GM18951 (cell line): Measurements from ENCODE around the gene RGS8.

Experiments
- POLR2A ChIP-seq: IDR thresholded peaks from 4 replicates; pipeline ENCODE4 v1.6.1; 2011; ENCODE audit warnings: mild to moderate bottlenecking; ENCODE audit not compliant: insufficient read length, insufficient read depth; ENCODE audit errors: extremely low read depth
- in situ Hi-C: fragments of 300-500 bp; cut with MboI; formaldehyde crosslinking; loops from one replicate; pipeline ENCODE4 v1.12.0; 2022; ENCODE audit warnings: low sequenced_read_pairs, mixed read lengths, inconsistent platforms; ENCODE audit not compliant: unreplicated experiment

The RGS8 gene

GRCh38 chr1:182656842-182657397 is 27.5 kb downstream of the RGS8 start:
- TF ChIP-seq POLR2A = no peak
- in situ Hi-C loops = no loop called here

- TF ChIP-seq POLR2A = no peak
- in situ Hi-C loops = no loop called here
Observed at GRCh38 chr1:182653986-182654385, 30.4 kb downstream of the RGS8 start.

- no peak for TF ChIP-seq POLR2A
- in situ Hi-C loops = no loop called here
Observed at GRCh38 chr1:182652933-182653332, 31.5 kb downstream of the RGS8 start.

GRCh38 chr1:182651339-182651724 is 33.1 kb downstream of the RGS8 start:
- in situ Hi-C loops = no loop called here
- no peak for TF ChIP-seq POLR2A

- no peak for TF ChIP-seq POLR2A
Observed at GRCh38 chr1:182650678-182651338, 33.6 kb downstream of the RGS8 start.

GRCh38 chr1:182649041-182649440 is 35.3 kb downstream of the RGS8 start:
- no peak for TF ChIP-seq POLR2A
- in situ Hi-C loops = no loop called here

More at GRCh38 chr1:182650678-182651338, 33.6 kb downstream of the RGS8 start:
- in situ Hi-C loops = no loop called here

- in situ Hi-C loops = no loop called here
- no peak for TF ChIP-seq POLR2A
Observed at GRCh38 chr1:182646739-182647138, 37.6 kb downstream of the RGS8 start.

- no peak for TF ChIP-seq POLR2A
- in situ Hi-C loops = no loop called here
Observed at GRCh38 chr1:182644886-182645285, 39.5 kb downstream of the RGS8 start.

- in situ Hi-C loops = no loop called here
- no peak for TF ChIP-seq POLR2A
Observed at GRCh38 chr1:182643699-182644098, 40.7 kb downstream of the RGS8 start.

- in situ Hi-C loops = no loop called here
- no peak for TF ChIP-seq POLR2A
Observed at GRCh38 chr1:182642461-182642860, 41.9 kb downstream of the RGS8 start.

GRCh38 chr1:182641561-182641960 is 42.8 kb downstream of the RGS8 start:
- no peak for TF ChIP-seq POLR2A
- in situ Hi-C loops = no loop called here

GRCh38 chr1:182639330-182639729 is 45.1 kb downstream of the RGS8 start:
- in situ Hi-C loops = no loop called here
- no peak for TF ChIP-seq POLR2A

- in situ Hi-C loops = no loop called here
Observed at GRCh38 chr1:182637769-182638168, 46.6 kb downstream of the RGS8 start.

GRCh38 chr1:182635871-182636270 is 48.5 kb downstream of the RGS8 start:
- in situ Hi-C loops = no loop called here
- TF ChIP-seq POLR2A = no peak

More at GRCh38 chr1:182637769-182638168, 46.6 kb downstream of the RGS8 start:
- TF ChIP-seq POLR2A = no peak
